Esophagus muscularis mucosa (tissue), 4 donors: ENCODE measurements around the gene ATP8B1. TPM values are rescaled to one million over a fixed set of nuclear protein-coding genes. Genes with fewer than 3 reads are reported as not detected.

Experiments used
- DNase-seq: peaks from one replicate; pipeline ENCODE4 v3.0.0-alpha.2; 2017; ENCODE audit errors: extremely low spot score
- H3K27ac ChIP-seq, 4 donors: fragments of 200-600 bp; sonication (generic); replicated peaks in 1 of 4; 1 replicate in 3 of 4; 2 replicates in 1 of 4; pipeline ENCODE4 v1.5.1; 2016 to 2019; ENCODE audit warnings: mild to moderate bottlenecking in 1 of 4
- H3K27me3 ChIP-seq, 4 donors: fragments of 200-600 bp; sonication (generic); one replicate each; pipeline versions ENCODE4 v1.5.1 to v1.6.0; 2016 to 2019
- H3K36me3 ChIP-seq, 4 donors: fragments of 200-600 bp; sonication (generic); one replicate each; pipeline ENCODE4 v1.5.1; 2016 to 2019
- H3K4me1 ChIP-seq, 4 donors: fragments of 200-600 bp; sonication (generic); one replicate each; pipeline ENCODE4 v1.5.1; 2016 to 2019
- H3K4me3 ChIP-seq, 4 donors: fragments of 200-600 bp; sonication (generic); 1 replicate in 2 of 4; 2 replicates in 2 of 4; pipeline ENCODE4 v1.5.1; 2016 to 2019; ENCODE audit warnings: mild to moderate bottlenecking in 4 of 4, moderate library complexity in 1 of 4
- H3K9me3 ChIP-seq, 4 donors: fragments of 200-600 bp; sonication (generic); 1 replicate in 3 of 4; 2 replicates in 1 of 4; pipeline ENCODE4 v1.5.1; 2016 to 2019
- EP300 ChIP-seq: sonication (generic); formaldehyde crosslinking; IDR thresholded peaks from one replicate; pipeline ENCODE4 v1.6.1; 2017; ENCODE audit warnings: antibody characterized with exemption
- POLR2A ChIP-seq: fragments of 450-650 bp; IDR thresholded peaks from one replicate; pipeline ENCODE4 v1.6.1; 2017; ENCODE audit warnings: antibody characterized with exemption, moderate library complexity, mild to moderate bottlenecking, low read depth
- POLR2AphosphoS5 ChIP-seq, 2 donors: sonication (generic); formaldehyde crosslinking; IDR thresholded peaks; one replicate each; pipeline ENCODE4 v1.6.1; 2017; ENCODE audit warnings: antibody characterized with exemption in 2 of 2
- WGBS: methylation state at CpG from one replicate; pipeline ENCODE4 v1.1.5; 2018; 5-methylcytosine and 5-hydroxymethylcytosine counted together
- intact Hi-C: fragments of 100-400 bp; cut with DNase I; formaldehyde crosslinking; loops from one replicate; pipeline ENCODE4 v1.15.1; 2023
- total RNA-seq, 4 donors: library from RNA; depleted of rRNA; stranded (reverse); fragments of >200 nt; gene quantifications; one replicate each; pipeline versions ENCODE4 v1.1.0 to v1.2.1, GENCODE V29; 2016
- TF ChIP-seq, protein P1 (sequence below), 3 experiments: fragments of 200-600 bp in 2 of 3; fragments of 450-650 bp in 1 of 3; sonication (generic) in 2 of 3; IDR thresholded peaks; one replicate each; pipeline ENCODE4 v1.5.1; 2017 to 2019; ENCODE audit warnings: antibody characterized with exemption in 3 of 3, mild to moderate bottlenecking in 2 of 3, moderate library complexity in 1 of 3

Gene ATP8B1
- total RNA-seq, 4 donors from 2014 or later, result 18.3 to 21.9 (median 19.6) TPM

DNA sequence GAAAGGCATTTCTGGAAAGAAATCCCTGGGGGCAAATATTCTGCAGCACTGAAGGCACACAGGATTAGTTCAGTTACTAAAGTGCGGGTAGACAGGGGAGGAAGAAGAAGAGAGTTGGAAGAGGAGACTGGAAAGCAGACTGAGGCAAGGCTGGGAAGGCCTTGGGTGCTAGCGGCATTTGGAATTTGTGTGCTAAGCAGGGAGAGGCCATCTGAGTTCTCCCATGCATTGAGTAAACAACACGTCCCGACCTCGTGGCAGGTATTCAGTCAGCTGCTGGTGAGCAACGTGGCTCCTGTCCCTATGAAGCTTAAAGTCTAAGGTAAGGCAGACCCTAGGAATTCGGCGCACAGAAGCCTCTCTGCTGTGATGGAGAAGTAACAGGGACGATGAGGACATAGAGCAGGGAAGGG lies 30.7 kb downstream of the ATP8B1 start:
- Histone ChIP-seq H3K4me1 (peaks cover 51 to 86% (median 79%) of the 10 kb centered on the region in 4 donors), H3K36me3 (no peaks in the 10 kb centered on the region), H3K27me3 (no peaks in the 10 kb centered on the region), H3K27ac (peak overlapping the region; percentile 2 to 71 (median 62)), H3K9me3 (no peaks in the 10 kb centered on the region), H3K4me3 (no peak overlapping the region)
- intact Hi-C loops, result no loop called here
- WGBS, result 49% methylated on average over 9 of the region's 9 CpGs
- no peak for DNase-seq
- TF ChIP-seq POLR2AphosphoS5 (IDR thresholded peaks at IDR 0.05), result peak in 1 of 2 donors; percentile 53
- TF ChIP-seq EP300, result no peak

DNA sequence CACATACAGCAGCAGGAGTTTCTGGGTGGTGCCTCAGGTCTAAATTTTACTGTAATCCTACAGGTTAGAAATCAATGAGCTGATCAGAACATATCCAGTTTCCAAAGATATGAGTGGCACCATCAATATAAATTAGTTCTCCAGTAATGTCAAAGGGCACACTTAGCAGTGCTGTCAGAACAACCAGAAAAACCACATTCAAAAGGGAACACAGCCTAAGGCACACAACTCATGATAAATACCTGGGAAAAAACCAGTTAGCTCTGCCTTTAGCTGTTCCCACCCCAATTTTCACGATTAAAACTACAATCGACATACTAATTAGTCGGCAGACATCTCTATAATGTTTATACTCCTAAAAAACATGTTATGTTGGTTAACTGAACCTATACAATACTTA lies 31.5 kb downstream of the ATP8B1 start:
- H3K4me1 ChIP-seq, result peaks cover 51 to 88% (median 80%) of the 10 kb centered on the region in 4 donors
- H3K4me3 ChIP-seq, result no peak overlapping the region
- peak overlapping the region; percentile 2 to 71 (median 28) for H3K27ac ChIP-seq
- no peaks in the 10 kb centered on the region for H3K27me3 ChIP-seq
- 96% methylated on average over 3 of the region's 3 CpGs for WGBS
- TF ChIP-seq, protein P1, sequence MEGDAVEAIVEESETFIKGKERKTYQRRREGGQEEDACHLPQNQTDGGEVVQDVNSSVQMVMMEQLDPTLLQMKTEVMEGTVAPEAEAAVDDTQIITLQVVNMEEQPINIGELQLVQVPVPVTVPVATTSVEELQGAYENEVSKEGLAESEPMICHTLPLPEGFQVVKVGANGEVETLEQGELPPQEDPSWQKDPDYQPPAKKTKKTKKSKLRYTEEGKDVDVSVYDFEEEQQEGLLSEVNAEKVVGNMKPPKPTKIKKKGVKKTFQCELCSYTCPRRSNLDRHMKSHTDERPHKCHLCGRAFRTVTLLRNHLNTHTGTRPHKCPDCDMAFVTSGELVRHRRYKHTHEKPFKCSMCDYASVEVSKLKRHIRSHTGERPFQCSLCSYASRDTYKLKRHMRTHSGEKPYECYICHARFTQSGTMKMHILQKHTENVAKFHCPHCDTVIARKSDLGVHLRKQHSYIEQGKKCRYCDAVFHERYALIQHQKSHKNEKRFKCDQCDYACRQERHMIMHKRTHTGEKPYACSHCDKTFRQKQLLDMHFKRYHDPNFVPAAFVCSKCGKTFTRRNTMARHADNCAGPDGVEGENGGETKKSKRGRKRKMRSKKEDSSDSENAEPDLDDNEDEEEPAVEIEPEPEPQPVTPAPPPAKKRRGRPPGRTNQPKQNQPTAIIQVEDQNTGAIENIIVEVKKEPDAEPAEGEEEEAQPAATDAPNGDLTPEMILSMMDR (IDR thresholded peaks at IDR 0.05), result no peak
- TF ChIP-seq EP300 (no peak), POLR2A (no peak), POLR2AphosphoS5 (IDR thresholded peaks at IDR 0.05) (no peak)
- DNase-seq, result no peak
- intact Hi-C loops, result no loop called here
- H3K36me3 ChIP-seq, result no peaks in the 10 kb centered on the region
- no peaks in the 10 kb centered on the region for H3K9me3 ChIP-seq

DNA sequence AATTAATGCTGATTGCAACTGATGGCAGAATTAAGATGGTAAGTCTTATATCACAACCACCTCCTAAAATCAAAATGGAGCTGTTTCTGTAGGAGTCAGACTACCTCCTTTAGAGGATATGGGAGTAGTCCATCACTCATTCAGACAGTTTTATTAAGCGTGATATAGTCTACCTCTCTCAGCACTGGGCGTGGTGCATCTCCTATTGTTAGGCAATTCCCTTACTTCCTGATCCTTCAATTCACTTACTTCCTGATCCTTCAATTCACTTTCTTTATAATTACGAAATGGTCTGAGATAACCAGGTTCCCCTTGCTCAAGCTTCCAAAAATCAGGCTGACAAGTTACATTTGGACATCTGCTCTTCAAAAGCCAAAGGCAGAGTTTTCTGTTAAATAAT lies 31.9 kb downstream of the ATP8B1 start:
- Histone ChIP-seq H3K36me3 (no peaks in the 10 kb centered on the region), H3K9me3 (no peaks in the 10 kb centered on the region), H3K27me3 (no peaks in the 10 kb centered on the region), H3K4me3 (no peak overlapping the region), H3K4me1 (peaks cover 48 to 88% (median 79%) of the 10 kb centered on the region in 4 donors), H3K27ac (peak overlapping the region; percentile 2 to 71 (median 32))
- WGBS, result 60% methylated on average over 3 of the region's 3 CpGs
- no peak for DNase-seq
- no peak for TF ChIP-seq EP300
- no peak for TF ChIP-seq POLR2AphosphoS5 (IDR thresholded peaks at IDR 0.05)
- no peak for TF ChIP-seq POLR2A
- TF ChIP-seq, protein P1 (IDR thresholded peaks at IDR 0.05), result no peak
- intact Hi-C loops, result no loop called here

DNA sequence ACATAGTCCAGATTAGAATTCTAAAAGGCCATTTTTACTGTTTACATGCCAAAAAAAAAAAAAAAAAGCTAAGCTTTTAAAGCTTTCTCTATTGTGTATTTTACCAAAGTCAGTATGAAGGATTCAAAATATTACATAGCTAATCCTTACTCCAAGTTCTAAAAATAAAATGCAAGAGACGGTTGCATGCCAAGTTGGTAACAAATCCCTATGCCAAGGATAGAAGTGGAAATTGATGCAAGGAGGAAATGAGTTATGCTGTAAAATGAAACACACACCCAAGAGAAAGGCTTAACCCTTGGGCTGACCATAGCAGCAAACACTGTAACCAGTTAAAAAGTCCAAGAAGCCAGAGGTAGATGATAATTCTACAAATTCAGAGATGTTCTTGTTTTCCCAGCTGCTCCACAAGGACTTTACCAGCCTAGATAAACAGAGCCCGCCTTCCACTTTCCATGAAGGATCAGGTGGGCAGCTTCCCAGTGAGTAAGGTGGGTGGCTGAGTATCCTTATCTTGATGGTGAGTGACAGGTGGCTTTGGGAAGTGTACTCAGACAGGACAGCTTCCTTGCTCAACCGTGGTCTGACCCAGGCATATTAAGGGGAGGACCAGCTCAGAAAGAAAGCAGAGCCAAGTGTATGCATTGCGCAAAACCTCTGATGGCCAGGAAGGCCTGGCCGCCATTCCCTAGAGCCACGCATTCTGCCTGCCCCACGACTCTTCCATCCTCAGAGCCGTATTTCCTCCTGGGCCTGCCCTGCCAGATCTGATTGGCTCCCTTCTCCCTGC lies 34.4 kb downstream of the ATP8B1 start:
- TF ChIP-seq POLR2AphosphoS5 (IDR thresholded peaks at IDR 0.05), result peak; percentile 8 to 22
- TF ChIP-seq EP300, result no peak
- intact Hi-C loops, result no loop called here
- H3K36me3 ChIP-seq, result no peaks in the 10 kb centered on the region
- H3K9me3 ChIP-seq, result no peaks in the 10 kb centered on the region
- no peak overlapping the region for H3K4me3 ChIP-seq
- no peak for DNase-seq
- H3K27me3 ChIP-seq, result no peaks in the 10 kb centered on the region
- H3K4me1 ChIP-seq, result peaks cover 43 to 82% (median 73%) of the 10 kb centered on the region in 4 donors
- 52% methylated on average over 8 of the region's 8 CpGs for WGBS
- H3K27ac ChIP-seq, result peak overlapping the region; percentile 73 to 81 (median 77)

DNA sequence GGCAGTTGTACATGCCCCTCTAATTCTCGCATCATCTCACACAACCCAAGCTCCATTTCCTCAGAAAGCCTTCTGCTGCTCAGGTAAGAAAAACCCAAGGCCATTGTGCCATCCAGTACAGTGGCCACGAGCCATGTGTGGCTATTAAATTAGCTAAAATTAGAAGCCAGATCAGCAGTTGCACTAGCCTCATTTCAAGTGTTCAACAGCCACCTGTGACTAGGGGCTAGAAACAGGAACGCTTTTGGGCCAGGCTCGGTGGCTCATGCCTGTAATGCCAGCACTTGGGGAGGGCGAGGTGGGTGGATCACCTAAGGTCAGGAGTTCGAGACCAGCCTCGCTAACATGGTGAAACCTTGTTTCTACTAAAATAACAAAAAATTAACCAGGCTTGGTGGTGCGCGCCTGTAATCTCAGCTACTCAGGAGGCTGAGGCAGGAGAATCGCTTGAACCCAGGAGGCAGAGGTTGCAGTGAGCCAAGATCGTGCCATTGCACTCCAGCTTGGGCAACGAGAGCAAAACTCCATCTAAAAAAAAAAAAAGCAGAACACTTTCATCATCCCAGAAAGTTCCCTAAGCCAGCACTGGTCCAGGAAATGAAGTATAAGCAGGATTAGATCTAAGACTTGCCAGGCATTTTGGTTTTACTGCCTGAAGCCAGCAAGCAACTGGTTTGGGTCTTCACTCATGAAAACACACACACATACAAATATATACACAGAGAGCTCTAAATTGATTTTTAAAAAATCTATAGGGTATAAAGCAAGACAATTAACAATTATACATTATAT lies 35.7 kb downstream of the ATP8B1 start:
- Histone ChIP-seq H3K36me3 (no peaks in the 10 kb centered on the region), H3K4me3 (no peak overlapping the region), H3K9me3 (no peaks in the 10 kb centered on the region), H3K27me3 (no peaks in the 10 kb centered on the region), H3K4me1 (peaks cover 41 to 70% (median 64%) of the 10 kb centered on the region in 4 donors), H3K27ac (peak overlapping the region; percentile 73 to 81 (median 77))
- TF ChIP-seq, protein P1 (IDR thresholded peaks at IDR 0.05), result no peak
- no peak for TF ChIP-seq POLR2A
- no peak for TF ChIP-seq POLR2AphosphoS5 (IDR thresholded peaks at IDR 0.05)
- no peak for TF ChIP-seq EP300
- no peak for DNase-seq
- 73% methylated on average over 12 of the region's 12 CpGs for WGBS
- intact Hi-C loops, result no loop called here
